DMS114 treated with DMSO at 0.1 percent for 48 hours (cell line): ENCODE measurements around the gene GNB1L.
"Not testable (repeated sequence)": the region's sequence is repeated elsewhere in the genome, so short reads cannot be mapped to it uniquely, and the experiment has no call there.

ENCODE experiments used
- DNase-seq: peaks from one replicate; lab custom pipeline; 2025; ENCODE audit not compliant: unreplicated experiment; lab: John Stamatoyannopoulos, UW

Gene GNB1L

DNA sequence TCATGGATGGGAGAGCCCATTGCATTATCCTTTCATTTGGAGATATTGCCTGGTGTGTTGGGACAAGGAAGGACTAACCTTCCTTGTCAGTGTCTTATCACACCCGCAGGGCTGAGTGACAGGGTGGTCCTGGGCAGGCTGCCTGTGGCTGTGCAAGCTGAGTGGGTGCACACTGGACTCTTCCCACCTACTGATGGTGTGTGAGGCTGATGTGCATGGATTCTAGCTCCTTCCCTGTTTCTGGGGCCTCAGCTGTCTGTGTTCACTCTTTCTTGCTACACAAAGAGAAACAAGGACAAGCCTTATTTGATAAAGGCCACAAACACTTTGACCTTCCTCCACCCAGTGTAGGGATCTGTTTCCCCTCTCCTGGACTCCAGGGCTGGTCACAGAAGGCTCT lies 72.1 kb downstream of the GNB1L start:
- DNase-seq: no peak

DNA sequence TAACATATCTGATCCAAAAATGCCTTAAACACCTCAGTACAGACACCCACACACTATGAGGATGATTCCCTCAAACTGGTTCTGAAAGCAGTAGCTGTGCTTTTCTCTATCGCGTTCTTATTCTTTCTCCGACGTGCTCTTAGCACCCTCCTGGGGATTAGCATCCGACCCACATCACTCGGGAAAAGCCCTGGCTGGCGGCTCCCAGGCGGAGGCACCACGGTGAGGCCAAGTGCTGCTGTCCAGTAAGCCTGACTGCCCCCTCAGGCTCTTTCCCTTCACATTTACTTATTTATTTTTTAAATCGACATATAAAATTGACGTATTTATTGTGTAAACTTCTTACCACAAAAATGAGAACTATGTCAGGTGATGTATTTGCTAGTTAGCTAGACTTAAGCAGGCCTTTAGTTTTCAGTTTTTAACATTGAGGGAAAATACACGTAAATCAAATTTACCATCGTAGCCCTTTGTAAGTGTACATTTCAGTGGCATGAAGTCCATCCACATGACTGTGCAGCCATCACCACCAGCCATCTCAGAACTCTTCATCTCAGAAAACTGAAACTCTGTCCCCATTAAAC lies 74.9 kb downstream of the GNB1L start:
- DNase-seq: no peak

- DNase-seq: no peak
These were observed 75.7 kb downstream of the GNB1L start for GRCh38 chr22:19779011-19779421.

GRCh38 chr22:19777192-19777591 lies 77.5 kb downstream of the GNB1L start:
- DNase-seq: not testable (repeated sequence)

DNA sequence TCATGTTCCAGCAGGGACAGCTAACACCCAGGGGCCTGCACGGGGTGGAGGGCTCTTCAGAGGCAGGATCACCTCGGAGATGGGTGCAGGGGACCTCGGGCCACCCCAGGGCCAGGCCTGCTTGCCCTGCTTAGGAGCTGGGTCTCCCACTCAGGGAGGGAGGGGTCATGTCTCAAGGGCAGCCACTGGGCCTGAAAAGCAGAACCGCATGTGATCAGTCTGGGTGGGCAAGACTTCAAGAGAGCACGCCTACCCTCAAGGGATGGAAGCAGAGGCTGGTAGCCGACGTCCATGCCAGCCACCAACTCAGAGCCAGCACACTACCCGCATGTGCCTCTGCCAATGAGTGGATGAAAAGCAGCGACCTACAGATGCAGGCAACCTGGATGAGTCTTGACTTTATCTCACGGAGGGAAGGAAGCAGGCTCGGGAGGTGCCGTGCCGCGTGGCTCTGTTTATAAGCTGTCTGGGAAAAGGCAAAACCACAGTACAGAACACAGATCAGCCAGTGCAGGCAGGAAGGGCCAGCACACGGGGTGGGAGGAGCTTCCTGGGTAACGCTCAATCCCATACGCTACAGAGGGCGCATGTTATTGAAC lies 78.1 kb downstream of the GNB1L start:
- DNase-seq: no peak

GRCh38 chr22:19775496-19776325 lies 79.0 kb downstream of the GNB1L start:
- DNase-seq: no peak

DNA sequence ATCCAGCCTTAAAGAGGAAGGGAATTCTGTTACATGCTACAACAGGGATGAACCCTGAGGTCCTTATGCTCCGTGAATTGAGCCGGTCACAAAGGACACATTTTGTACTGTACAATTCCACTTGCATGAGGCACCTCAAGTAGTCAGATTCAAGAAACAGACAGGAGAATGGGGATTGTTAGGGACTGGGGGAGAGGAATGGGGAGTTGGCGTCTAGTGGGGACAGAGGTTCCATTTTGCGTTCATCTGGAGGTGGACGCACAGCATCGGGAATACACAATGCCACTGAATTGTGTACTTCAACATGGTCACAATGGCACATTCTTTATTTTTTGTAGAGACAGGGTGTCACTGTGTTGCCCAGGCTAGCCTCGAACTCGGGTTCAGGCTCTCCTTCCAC lies 80.0 kb downstream of the GNB1L start:
- no peak for DNase-seq

DNA sequence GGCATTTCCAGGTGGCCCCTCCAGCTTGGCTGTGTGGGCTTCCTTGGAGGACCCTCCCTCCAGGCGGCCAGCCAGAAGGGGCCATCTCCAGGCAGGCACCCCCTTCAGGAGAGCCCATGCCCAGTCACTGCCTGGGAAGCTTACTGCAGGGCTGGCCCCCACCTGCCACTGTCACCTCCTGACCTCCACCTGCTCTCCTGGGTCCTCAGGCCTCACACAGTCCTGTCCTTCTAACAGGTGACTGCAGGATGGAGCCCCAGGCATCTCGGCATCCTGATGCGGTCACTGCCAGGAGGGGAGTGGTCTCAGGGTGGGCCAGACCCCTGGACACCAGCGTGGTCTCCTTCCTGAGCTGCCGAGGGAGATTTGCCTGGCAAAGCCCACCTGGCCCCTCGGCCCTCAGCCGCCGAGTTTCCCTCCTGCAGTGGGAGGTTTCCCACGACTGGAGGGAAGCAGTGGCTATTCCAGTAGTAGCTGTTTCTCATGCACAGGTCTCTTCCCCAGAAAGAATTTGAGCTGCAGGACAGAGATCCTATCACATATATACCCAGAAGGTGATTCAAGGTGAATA lies 81.1 kb downstream of the GNB1L start:
- no peak for DNase-seq

DNA sequence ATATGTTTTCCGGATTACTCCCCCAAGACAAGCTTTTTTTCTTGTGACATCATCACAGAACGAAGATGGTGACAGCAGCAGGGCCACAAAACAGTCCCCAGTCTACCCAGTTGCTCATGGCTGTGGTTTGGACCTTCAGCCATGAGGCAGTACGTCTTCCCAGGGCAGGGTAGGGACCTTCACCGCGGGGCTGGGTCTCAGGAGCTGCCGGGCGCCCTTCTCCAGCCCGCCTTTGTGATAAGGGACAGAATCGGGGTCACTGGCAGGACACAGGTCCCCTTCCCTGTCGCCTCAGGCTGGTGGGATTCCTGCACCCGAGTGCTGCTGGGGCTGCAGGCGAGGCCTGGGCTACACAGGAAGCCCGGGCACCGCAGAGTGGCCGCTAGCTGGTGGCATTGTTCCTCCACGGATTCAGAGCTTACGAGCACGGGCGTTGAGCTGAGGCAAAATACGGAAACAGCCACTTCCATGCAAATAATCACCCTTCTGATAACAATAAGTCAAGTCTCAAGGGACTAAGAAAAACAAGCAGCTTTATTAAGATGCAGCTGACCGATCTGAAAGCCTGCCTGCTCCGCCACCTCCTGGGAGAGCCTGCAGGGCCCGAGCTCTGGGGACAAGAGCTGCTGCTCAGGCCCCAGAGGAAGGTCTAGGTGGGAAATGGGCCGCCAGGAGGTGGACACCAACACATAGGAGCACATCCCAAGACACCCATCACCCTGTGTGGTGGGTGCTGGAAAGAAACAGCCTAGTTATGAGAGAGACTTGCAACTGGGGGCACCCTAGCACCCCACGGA lies 81.8 kb downstream of the GNB1L start:
- DNase-seq: no peak

- no peak for DNase-seq
These were observed 82.3 kb downstream of the GNB1L start for GRCh38 chr22:19772422-19772672.

- DNase-seq: no peak
These were observed 84.1 kb downstream of the GNB1L start for GRCh38 chr22:19770349-19771220.

DNA sequence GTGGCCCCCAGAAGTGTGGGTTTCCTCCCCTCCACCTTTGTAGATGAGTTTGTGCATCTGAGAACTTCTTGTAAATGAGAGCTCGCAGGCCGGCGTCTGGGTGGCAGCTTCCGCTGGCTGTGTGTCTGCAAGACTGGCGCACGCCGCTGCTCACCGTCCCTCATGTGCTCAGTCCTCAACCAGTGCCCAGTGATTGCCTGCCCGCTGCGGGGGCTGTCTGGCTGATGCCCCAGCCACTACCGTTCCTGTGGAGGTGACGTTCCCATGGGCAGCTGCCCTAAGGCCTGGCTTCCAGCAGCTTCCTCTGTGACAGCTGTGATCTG lies 85.3 kb downstream of the GNB1L start:
- DNase-seq: no peak

DNA sequence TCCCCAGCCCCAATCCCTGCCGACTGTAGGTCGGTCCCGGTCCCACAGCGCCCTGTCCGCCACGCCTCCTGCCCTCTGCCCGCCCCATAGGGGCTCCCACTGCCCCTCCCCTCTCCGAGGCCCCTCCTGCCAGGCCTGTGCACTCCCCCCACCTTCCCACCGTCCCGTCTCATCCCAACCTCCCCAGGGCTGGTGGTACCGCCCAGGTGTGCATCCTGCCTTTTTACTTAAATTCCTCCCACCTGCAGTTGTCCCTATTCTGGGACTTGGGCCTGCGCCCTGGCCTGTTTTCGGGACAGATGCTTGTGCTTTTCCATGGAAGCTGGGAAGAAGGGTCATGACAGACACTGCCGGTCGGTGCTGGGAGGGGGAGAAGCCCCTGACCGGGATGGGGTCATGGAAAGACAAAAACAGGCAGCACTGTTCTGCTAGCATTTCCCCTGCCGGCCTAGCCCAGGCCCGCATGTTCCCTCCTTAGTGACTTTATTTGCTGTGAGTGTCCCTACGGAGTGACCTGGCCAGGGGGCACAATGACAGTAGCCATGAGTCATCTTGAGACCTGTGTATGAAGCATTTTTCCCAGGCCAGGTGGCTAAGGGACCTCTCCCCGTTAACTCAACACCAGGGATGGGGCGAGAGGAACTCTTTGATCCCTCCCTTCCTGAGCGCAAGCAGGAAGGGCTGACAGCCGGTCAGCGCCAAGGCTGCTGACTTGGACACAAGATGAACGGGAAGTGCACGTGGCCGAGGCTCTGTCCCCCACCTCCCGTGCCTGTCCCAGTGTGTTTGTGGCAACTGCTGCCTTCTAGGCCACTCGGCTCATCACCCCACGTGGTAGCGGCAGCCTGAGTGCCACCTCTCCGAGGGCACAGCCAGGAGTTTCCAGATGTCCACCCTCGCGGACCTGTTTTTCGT lies 87.0 kb downstream of the GNB1L start:
- DNase-seq: no peak

- no peak for DNase-seq
These were observed 87.9 kb downstream of the GNB1L start for GRCh38 chr22:19766511-19767426.

- DNase-seq: no peak
These were observed 88.5 kb downstream of the GNB1L start for GRCh38 chr22:19766240-19766510.

DNA sequence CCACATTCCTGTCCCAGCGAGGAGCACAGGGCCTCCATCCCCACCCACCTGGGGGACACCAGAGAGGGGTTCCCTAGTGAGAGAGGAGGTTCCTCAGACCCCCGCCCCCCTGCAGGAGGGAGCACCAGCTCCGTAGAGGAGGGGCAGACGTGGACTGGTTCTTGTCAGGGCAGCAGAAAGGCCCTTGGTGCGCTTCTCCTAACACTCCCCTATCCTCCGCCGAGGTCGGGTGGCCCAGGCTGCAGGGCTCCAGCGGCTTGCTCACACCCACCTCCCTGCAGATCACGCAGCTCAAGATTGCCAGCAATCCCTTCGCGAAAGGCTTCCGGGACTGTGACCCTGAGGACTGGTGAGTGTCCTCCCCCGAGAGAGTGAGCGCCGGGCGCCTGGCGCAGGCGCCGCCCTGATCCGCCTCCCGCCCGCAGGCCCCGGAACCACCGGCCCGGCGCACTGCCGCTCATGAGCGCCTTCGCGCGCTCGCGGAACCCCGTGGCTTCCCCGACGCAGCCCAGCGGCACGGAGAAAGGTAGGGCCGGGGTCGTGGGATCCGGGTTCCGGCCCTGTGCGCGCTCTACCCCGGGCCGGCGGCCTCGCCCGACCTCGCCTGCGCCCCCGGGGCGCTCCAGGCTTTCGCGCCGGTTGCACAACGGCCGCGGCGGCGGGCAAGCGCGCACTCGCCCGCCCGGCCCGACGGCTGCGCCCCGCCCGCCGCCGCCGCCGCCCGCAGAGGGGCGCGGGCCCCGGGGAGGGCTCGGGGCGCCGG lies 89.0 kb downstream of the GNB1L start:
- DNase-seq: no peak

DNA sequence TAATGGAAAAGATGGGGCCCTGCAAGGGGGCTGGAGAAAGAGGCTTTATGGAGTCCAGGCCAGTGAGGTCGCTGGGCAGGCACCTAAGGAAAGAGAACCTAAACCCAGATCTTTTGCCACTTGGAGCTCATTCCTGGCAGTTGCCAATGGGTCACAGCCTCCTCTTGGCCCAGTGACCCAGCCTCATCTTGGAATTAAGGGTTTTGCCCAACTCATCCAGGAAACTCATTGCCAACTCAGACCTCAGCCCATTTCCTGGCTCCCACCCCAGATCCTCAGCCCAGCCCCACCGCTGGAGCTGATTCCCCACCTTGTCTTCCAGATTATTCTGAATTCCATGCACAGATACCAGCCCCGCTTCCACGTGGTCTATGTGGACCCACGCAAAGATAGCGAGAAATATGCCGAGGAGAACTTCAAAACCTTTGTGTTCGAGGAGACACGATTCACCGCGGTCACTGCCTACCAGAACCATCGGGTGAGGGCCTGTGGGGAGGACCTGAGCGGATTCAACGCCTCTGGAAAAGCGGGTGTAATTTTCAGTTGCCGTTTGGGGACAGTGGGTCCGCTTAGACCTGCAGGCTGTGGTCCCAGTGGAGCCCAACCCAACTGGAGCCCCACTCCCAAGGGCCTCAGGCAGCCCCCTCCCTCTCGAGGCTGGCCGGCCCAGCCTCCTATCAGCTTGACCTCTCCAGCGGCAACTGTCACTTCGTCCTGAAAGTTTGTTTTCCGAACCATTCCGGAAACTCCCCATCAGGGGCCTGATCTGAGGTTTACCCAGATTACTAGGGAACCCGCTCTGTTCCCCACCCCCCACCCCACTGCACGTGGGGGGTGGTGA lies 89.8 kb downstream of the GNB1L start:
- no peak for DNase-seq
